AG04449 (cell line): ENCODE results near the gene LRRC23.

Experiments
- CTCF ChIA-PET: fragments of 350-600 bp; formaldehyde crosslinking; extraction: SDS; loops from one replicate; lab custom pipeline; 2021; ENCODE audit warnings: antibody characterized with exemption; lab: Yijun Ruan, JAX
- POLR2A ChIA-PET: fragments of 400-600, 350-600 bp; formaldehyde crosslinking; extraction: SDS; loops from one replicate; lab custom pipeline; 2020; ENCODE audit warnings: antibody characterized with exemption, inconsistent platforms; lab: Yijun Ruan, JAX
- DNase-seq: peaks from one replicate; pipeline ENCODE4 v3.0.0-alpha.2; 2010; ENCODE audit warnings: low read depth, low spot score
- H3K4me3 ChIP-seq: 2 replicates; pipeline ENCODE4 v1.5.1; 2011; ENCODE audit warnings: low read depth, mild to moderate bottlenecking, control low read depth, low read length
- TF ChIP-seq, protein P1 (sequence below): IDR thresholded peaks from one replicate; pipeline ENCODE4 v1.5.1; 2011; ENCODE audit warnings: mild to moderate bottlenecking, moderate library complexity, low read length, control low read depth, inconsistent platforms; ENCODE audit not compliant: insufficient read depth; ENCODE audit errors: missing control alignments

The LRRC23 gene

GRCh38 chr12:6914246-6914946 is 9.8 kb downstream of the LRRC23 start, which contains the start of gene ENO2:
Gene ENO2 (plus strand): TSS chr12:6914580. CDS start chr12:6915833, 1,253 bp downstream.
- peak within 1 kb of the TSS; percentile 69 for H3K4me3 ChIP-seq
- no peak for DNase-seq
- ChIA-PET CTCF (interaction anchor here (0.8 to 8.2 kb wide), 5 partner anchors 11 to 43 kb away, joined by 3 to 98 read pairs (median 14); partner anchors contain the start of genes ATN1 and SPSB2), POLR2A (interaction anchor here (0.6 to 1.3 kb wide), 3 partner anchors 11 to 199 kb away, joined by 3 to 4 read pairs (median 3); no protein-coding TSS in a partner anchor)
- TF ChIP-seq, protein P1, sequence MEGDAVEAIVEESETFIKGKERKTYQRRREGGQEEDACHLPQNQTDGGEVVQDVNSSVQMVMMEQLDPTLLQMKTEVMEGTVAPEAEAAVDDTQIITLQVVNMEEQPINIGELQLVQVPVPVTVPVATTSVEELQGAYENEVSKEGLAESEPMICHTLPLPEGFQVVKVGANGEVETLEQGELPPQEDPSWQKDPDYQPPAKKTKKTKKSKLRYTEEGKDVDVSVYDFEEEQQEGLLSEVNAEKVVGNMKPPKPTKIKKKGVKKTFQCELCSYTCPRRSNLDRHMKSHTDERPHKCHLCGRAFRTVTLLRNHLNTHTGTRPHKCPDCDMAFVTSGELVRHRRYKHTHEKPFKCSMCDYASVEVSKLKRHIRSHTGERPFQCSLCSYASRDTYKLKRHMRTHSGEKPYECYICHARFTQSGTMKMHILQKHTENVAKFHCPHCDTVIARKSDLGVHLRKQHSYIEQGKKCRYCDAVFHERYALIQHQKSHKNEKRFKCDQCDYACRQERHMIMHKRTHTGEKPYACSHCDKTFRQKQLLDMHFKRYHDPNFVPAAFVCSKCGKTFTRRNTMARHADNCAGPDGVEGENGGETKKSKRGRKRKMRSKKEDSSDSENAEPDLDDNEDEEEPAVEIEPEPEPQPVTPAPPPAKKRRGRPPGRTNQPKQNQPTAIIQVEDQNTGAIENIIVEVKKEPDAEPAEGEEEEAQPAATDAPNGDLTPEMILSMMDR, result no peak

GRCh38 chr12:6914947-6915788 is 10.5 kb downstream of the LRRC23 start:
- TF ChIP-seq, protein P1, result no peak
- H3K4me3 ChIP-seq, result peak overlapping the region; percentile 69
- no peak for DNase-seq
- POLR2A ChIA-PET, result interaction anchor here (0.6 to 1.3 kb wide), 3 partner anchors 10 to 198 kb away, joined by 3 to 4 read pairs (median 3); no protein-coding TSS in a partner anchor
- CTCF ChIA-PET, result interaction anchor here (0.8 to 8.2 kb wide), 3 partner anchors 10 to 34 kb away, joined by 3 to 98 read pairs (median 3); partner anchors contain the start of gene ATN1

GRCh38 chr12:6915789-6916285 is 11.2 kb downstream of the LRRC23 start:
- ChIA-PET POLR2A (interaction anchor here (0.6 kb wide), 1 partner anchor 10 kb away, joined by 3 read pairs; no protein-coding TSS in a partner anchor), CTCF (interaction anchor here (1.0 to 8.2 kb wide), 3 partner anchors 9 to 43 kb away, joined by 3 to 98 read pairs (median 16); partner anchors contain the start of gene SPSB2)
- TF ChIP-seq, protein P1, result no peak
- H3K4me3 ChIP-seq, result peak overlapping the region; percentile 69
- DNase-seq, result no peak

DNA sequence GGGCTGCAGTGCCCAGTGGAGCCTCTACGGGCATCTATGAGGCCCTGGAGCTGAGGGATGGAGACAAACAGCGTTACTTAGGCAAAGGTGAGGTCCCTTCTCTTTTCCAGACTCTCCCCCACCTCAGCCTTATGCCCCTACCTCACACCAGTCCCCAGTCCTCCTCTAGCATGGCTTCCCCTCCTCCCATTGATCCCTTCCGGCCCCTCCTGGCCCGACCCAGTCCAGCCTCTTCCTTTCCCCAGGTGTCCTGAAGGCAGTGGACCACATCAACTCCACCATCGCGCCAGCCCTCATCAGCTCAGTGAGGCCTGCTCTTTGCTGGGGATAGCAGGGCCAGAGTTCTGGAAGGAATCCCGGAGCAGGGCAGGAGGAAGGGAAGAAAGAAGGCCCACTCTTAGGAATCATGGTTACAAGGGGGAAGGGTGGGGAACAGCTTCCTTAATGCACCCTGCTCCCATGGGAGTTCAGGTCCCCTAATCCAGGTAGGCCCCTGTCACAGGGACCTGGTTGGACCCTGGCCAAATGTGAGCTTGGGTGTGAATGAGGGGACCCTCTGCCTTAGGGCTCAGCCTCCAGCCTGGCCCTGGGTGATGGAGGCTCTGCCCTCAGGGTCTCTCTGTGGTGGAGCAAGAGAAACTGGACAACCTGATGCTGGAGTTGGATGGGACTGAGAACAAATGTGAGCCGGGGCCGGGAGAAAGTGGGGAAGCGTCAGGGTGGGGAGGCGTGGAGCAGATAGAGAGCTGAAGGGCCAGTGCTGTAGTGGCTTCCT is 12.0 kb downstream of the LRRC23 start:
- POLR2A ChIA-PET, result interaction anchor here (1.0 to 1.2 kb wide), 2 partner anchors 9 to 27 kb away, joined by 3 read pairs; partner anchors contain the start of genes C12orf57 and RNU7-1
- peak overlapping the region; percentile 6 for H3K4me3 ChIP-seq
- TF ChIP-seq, protein P1, result no peak
- CTCF ChIA-PET, result interaction anchor here (0.7 to 8.2 kb wide), 9 partner anchors 9 to 50 kb away, joined by 3 to 98 read pairs (median 3); partner anchors contain the start of gene SPSB2
- no peak for DNase-seq

- TF ChIP-seq, protein P1, result no peak
- no peak for DNase-seq
- CTCF ChIA-PET, result interaction anchor here (0.7 to 8.2 kb wide), 7 partner anchors 8 to 200 kb away, joined by 3 to 98 read pairs (median 4); partner anchors contain the start of gene SPSB2
- POLR2A ChIA-PET, result interaction anchor here (0.7 to 1.2 kb wide), 3 partner anchors 8 to 45 kb away, joined by 3 read pairs; partner anchors contain the start of genes C12orf57, RNU7-1 and SPSB2
- H3K4me3 ChIP-seq, result no peak overlapping the region
Observed at GRCh38 chr12:6917491-6918231, 13.0 kb downstream of the LRRC23 start.
